HG02798 (cell line): ENCODE data around the gene F8.

Experiments
- ATAC-seq: cut with Tn5 transposase; IDR thresholded peaks from one replicate; pipeline ENCODE4 v1.9.1; 2021; ENCODE audit warnings: mild to moderate bottlenecking; ENCODE audit not compliant: unreplicated experiment, poor library complexity

The F8 gene

GRCh38 chrX:155022585-155022984, at the start of gene F8:
TSS of gene F8 (minus strand) at chrX:155022723. CDS start at chrX:155022552, 171 bp downstream.
- ATAC-seq = no peak

- ATAC-seq = no peak
Measured at GRCh38 chrX:155071694-155072280, 49.3 kb upstream of the F8 start.

GRCh38 chrX:155070975-155071693, 48.6 kb upstream of the F8 start, which contains the start of the genes BRCC3, CMC4 and MTCP1:
TSS of gene BRCC3 (plus strand) at chrX:155071508. CDS start at chrX:155071528, 20 bp downstream.
TSS of gene CMC4 (minus strand) at chrX:155071136. CDS start at chrX:155064023, 7,113 bp downstream.
TSS of gene MTCP1 (minus strand) at chrX:155071136. CDS start at chrX:155066010, 5,126 bp downstream.
- ATAC-seq = peak; percentile 94

- peak; percentile 29 for ATAC-seq
Measured at GRCh38 chrX:155070663-155070974, 48.1 kb upstream of the F8 start.

GRCh38 chrX:155070038-155070437, 47.5 kb upstream of the F8 start:
- ATAC-seq = no peak

GRCh38 chrX:155069414-155069813, 46.9 kb upstream of the F8 start:
- ATAC-seq = no peak

- no peak for ATAC-seq
Measured at GRCh38 chrX:155068165-155068564, 45.6 kb upstream of the F8 start.

- no peak for ATAC-seq
Measured at GRCh38 chrX:155065035-155065734, 42.7 kb upstream of the F8 start.

GRCh38 chrX:155061760-155062159, 39.2 kb upstream of the F8 start:
- no peak for ATAC-seq

- peak; percentile 76 for ATAC-seq
Measured at GRCh38 chrX:155056877-155057792, 34.6 kb upstream of the F8 start.

- no peak for ATAC-seq
Measured at GRCh38 chrX:155056471-155056870, 33.9 kb upstream of the F8 start.

- ATAC-seq = no peak
Measured at GRCh38 chrX:155055494-155055893, 33.0 kb upstream of the F8 start.

- ATAC-seq = no peak
Measured at GRCh38 chrX:155054255-155054654, 31.7 kb upstream of the F8 start.

GRCh38 chrX:155053656-155054055, 31.1 kb upstream of the F8 start:
- ATAC-seq = no peak

GRCh38 chrX:155052738-155053498, 30.4 kb upstream of the F8 start:
- ATAC-seq = no peak

GRCh38 chrX:155048977-155049619, 26.6 kb upstream of the F8 start:
- no peak for ATAC-seq

- no peak for ATAC-seq
Measured at GRCh38 chrX:155046811-155047528, 24.4 kb upstream of the F8 start.

GRCh38 chrX:155046129-155046810, 23.7 kb upstream of the F8 start:
- ATAC-seq = no peak
